ENCODE data around the gene MED13L. TPM values are rescaled to one million over a fixed set of nuclear protein-coding genes. Genes with fewer than 3 reads are reported as not detected.

MED13L gene
- polyA plus RNA-seq, 2 donors, result 15.0 to 16.8 TPM

GRCh38 chr12:116104167-116104767 is 173.2 kb downstream of the MED13L start:
- Histone ChIP-seq H3K27ac (ENCODE audit: low read depth in 2 of 2, low read length in 1 of 2) (no peak overlapping the region), H3K36me3 (ENCODE audit: control insufficient read depth in 2 of 2, insufficient read depth in 2 of 2, low read length in 1 of 2) (peaks cover 0 to 4% of the 10 kb centered on the region in 2 donors), H3K4me3 (ENCODE audit: low read depth in 1 of 2, low read length in 2 of 2) (no peak overlapping the region), H3K27me3 (ENCODE audit: control insufficient read depth in 1 of 2, insufficient read depth in 2 of 2, low read length in 2 of 2) (no peaks in the 10 kb centered on the region), H3K9me3 (ENCODE audit: control insufficient read depth in 2 of 2, insufficient read depth in 1 of 2, low read depth in 1 of 2, low read length in 1 of 2) (no peaks in the 10 kb centered on the region), H3K4me1 (ENCODE audit: control insufficient read depth in 2 of 2, insufficient read depth in 2 of 2, low read length in 1 of 2) (no peaks in the 10 kb centered on the region)
- 90 to 96% methylated on average over 2 of the region's 2 CpGs for WGBS, 2 donors

GRCh38 chr12:116101991-116102390 is 175.5 kb downstream of the MED13L start:
- 85 to 95% methylated on average over 2 of the region's 2 CpGs for WGBS, 2 donors
- Histone ChIP-seq H3K27ac (ENCODE audit: low read depth in 2 of 2, low read length in 1 of 2) (no peak overlapping the region), H3K4me1 (ENCODE audit: control insufficient read depth in 2 of 2, insufficient read depth in 2 of 2, low read length in 1 of 2) (no peaks in the 10 kb centered on the region), H3K9me3 (ENCODE audit: control insufficient read depth in 2 of 2, insufficient read depth in 1 of 2, low read depth in 1 of 2, low read length in 1 of 2) (no peaks in the 10 kb centered on the region), H3K36me3 (ENCODE audit: control insufficient read depth in 2 of 2, insufficient read depth in 2 of 2, low read length in 1 of 2) (peaks cover 0 to 4% of the 10 kb centered on the region in 2 donors), H3K4me3 (ENCODE audit: low read depth in 1 of 2, low read length in 2 of 2) (no peak overlapping the region), H3K27me3 (ENCODE audit: control insufficient read depth in 1 of 2, insufficient read depth in 2 of 2, low read length in 2 of 2) (no peaks in the 10 kb centered on the region)

- 67 to 73% methylated on average over 6 of the region's 6 CpGs for WGBS, 2 donors
- no peaks in the 10 kb centered on the region for H3K36me3 ChIP-seq (ENCODE audit: control insufficient read depth in 2 of 2, insufficient read depth in 2 of 2, low read length in 1 of 2)
- no peaks in the 10 kb centered on the region for H3K27me3 ChIP-seq (ENCODE audit: control insufficient read depth in 1 of 2, insufficient read depth in 2 of 2, low read length in 2 of 2)
- H3K9me3 ChIP-seq (ENCODE audit: control insufficient read depth in 2 of 2, insufficient read depth in 1 of 2, low read depth in 1 of 2, low read length in 1 of 2), result no peaks in the 10 kb centered on the region
- no peak overlapping the region for H3K4me3 ChIP-seq (ENCODE audit: low read depth in 1 of 2, low read length in 2 of 2)
- no peak overlapping the region for H3K27ac ChIP-seq (ENCODE audit: low read depth in 2 of 2, low read length in 1 of 2)
- H3K4me1 ChIP-seq (ENCODE audit: control insufficient read depth in 2 of 2, insufficient read depth in 2 of 2, low read length in 1 of 2), result no peaks in the 10 kb centered on the region
These were observed 177.7 kb downstream of the MED13L start for GRCh38 chr12:116099652-116100432.

- WGBS, 2 donors, result 96% methylated on average over 5 of the region's 5 CpGs
These were observed 180.6 kb downstream of the MED13L start for GRCh38 chr12:116096874-116097273.

GRCh38 chr12:116094475-116094874 is 183.0 kb downstream of the MED13L start:
- Histone ChIP-seq H3K36me3 (ENCODE audit: control insufficient read depth in 2 of 2, insufficient read depth in 2 of 2, low read length in 1 of 2) (no peaks in the 10 kb centered on the region), H3K9me3 (ENCODE audit: control insufficient read depth in 2 of 2, insufficient read depth in 1 of 2, low read depth in 1 of 2, low read length in 1 of 2) (no peaks in the 10 kb centered on the region), H3K27me3 (ENCODE audit: control insufficient read depth in 1 of 2, insufficient read depth in 2 of 2, low read length in 2 of 2) (no peaks in the 10 kb centered on the region), H3K27ac (ENCODE audit: low read depth in 2 of 2, low read length in 1 of 2) (no peak overlapping the region), H3K4me1 (ENCODE audit: control insufficient read depth in 2 of 2, insufficient read depth in 2 of 2, low read length in 1 of 2) (no peaks in the 10 kb centered on the region), H3K4me3 (ENCODE audit: low read depth in 1 of 2, low read length in 2 of 2) (no peak overlapping the region)

More at GRCh38 chr12:116096874-116097273, 180.6 kb downstream of the MED13L start:
- Histone ChIP-seq H3K27me3 (ENCODE audit: control insufficient read depth in 1 of 2, insufficient read depth in 2 of 2, low read length in 2 of 2) (no peaks in the 10 kb centered on the region), H3K27ac (ENCODE audit: low read depth in 2 of 2, low read length in 1 of 2) (no peak overlapping the region), H3K4me3 (ENCODE audit: low read depth in 1 of 2, low read length in 2 of 2) (no peak overlapping the region), H3K36me3 (ENCODE audit: control insufficient read depth in 2 of 2, insufficient read depth in 2 of 2, low read length in 1 of 2) (no peaks in the 10 kb centered on the region), H3K4me1 (ENCODE audit: control insufficient read depth in 2 of 2, insufficient read depth in 2 of 2, low read length in 1 of 2) (no peaks in the 10 kb centered on the region), H3K9me3 (ENCODE audit: control insufficient read depth in 2 of 2, insufficient read depth in 1 of 2, low read depth in 1 of 2, low read length in 1 of 2) (no peaks in the 10 kb centered on the region)

- H3K36me3 ChIP-seq (ENCODE audit: control insufficient read depth in 2 of 2, insufficient read depth in 2 of 2, low read length in 1 of 2), result no peaks in the 10 kb centered on the region
- 81 to 86% methylated on average over 1 of the region's 1 CpG for WGBS, 2 donors
- H3K9me3 ChIP-seq (ENCODE audit: control insufficient read depth in 2 of 2, insufficient read depth in 1 of 2, low read depth in 1 of 2, low read length in 1 of 2), result no peaks in the 10 kb centered on the region
- no peaks in the 10 kb centered on the region for H3K4me1 ChIP-seq (ENCODE audit: control insufficient read depth in 2 of 2, insufficient read depth in 2 of 2, low read length in 1 of 2)
- H3K4me3 ChIP-seq (ENCODE audit: low read depth in 1 of 2, low read length in 2 of 2), result no peak overlapping the region
- no peak overlapping the region for H3K27ac ChIP-seq (ENCODE audit: low read depth in 2 of 2, low read length in 1 of 2)
- no peaks in the 10 kb centered on the region for H3K27me3 ChIP-seq (ENCODE audit: control insufficient read depth in 1 of 2, insufficient read depth in 2 of 2, low read length in 2 of 2)
These were observed 183.6 kb downstream of the MED13L start for GRCh38 chr12:116093915-116094314.

- WGBS, 2 donors, result 78 to 90% methylated on average over 1 of the region's 1 CpG
- Histone ChIP-seq H3K27ac (ENCODE audit: low read depth in 2 of 2, low read length in 1 of 2) (no peak overlapping the region), H3K36me3 (ENCODE audit: control insufficient read depth in 2 of 2, insufficient read depth in 2 of 2, low read length in 1 of 2) (no peaks in the 10 kb centered on the region), H3K9me3 (ENCODE audit: control insufficient read depth in 2 of 2, insufficient read depth in 1 of 2, low read depth in 1 of 2, low read length in 1 of 2) (no peaks in the 10 kb centered on the region), H3K4me3 (ENCODE audit: low read depth in 1 of 2, low read length in 2 of 2) (no peak overlapping the region), H3K4me1 (ENCODE audit: control insufficient read depth in 2 of 2, insufficient read depth in 2 of 2, low read length in 1 of 2) (peaks cover 0 to 2% of the 10 kb centered on the region in 2 donors), H3K27me3 (ENCODE audit: control insufficient read depth in 1 of 2, insufficient read depth in 2 of 2, low read length in 2 of 2) (no peaks in the 10 kb centered on the region)
These were observed 184.7 kb downstream of the MED13L start for GRCh38 chr12:116092776-116093175.

- Histone ChIP-seq H3K36me3 (ENCODE audit: control insufficient read depth in 2 of 2, insufficient read depth in 2 of 2, low read length in 1 of 2) (no peaks in the 10 kb centered on the region), H3K27me3 (ENCODE audit: control insufficient read depth in 1 of 2, insufficient read depth in 2 of 2, low read length in 2 of 2) (no peaks in the 10 kb centered on the region), H3K4me1 (ENCODE audit: control insufficient read depth in 2 of 2, insufficient read depth in 2 of 2, low read length in 1 of 2) (peaks cover 0 to 2% of the 10 kb centered on the region in 2 donors), H3K27ac (ENCODE audit: low read depth in 2 of 2, low read length in 1 of 2) (no peak overlapping the region), H3K9me3 (ENCODE audit: control insufficient read depth in 2 of 2, insufficient read depth in 1 of 2, low read depth in 1 of 2, low read length in 1 of 2) (no peaks in the 10 kb centered on the region), H3K4me3 (ENCODE audit: low read depth in 1 of 2, low read length in 2 of 2) (no peak overlapping the region)
- 94 to 95% methylated on average over 3 of the region's 3 CpGs for WGBS, 2 donors
These were observed 185.3 kb downstream of the MED13L start for GRCh38 chr12:116092162-116092561.

GRCh38 chr12:116091579-116091978 is 185.9 kb downstream of the MED13L start:
- Histone ChIP-seq H3K27me3 (ENCODE audit: control insufficient read depth in 1 of 2, insufficient read depth in 2 of 2, low read length in 2 of 2) (no peaks in the 10 kb centered on the region), H3K9me3 (ENCODE audit: control insufficient read depth in 2 of 2, insufficient read depth in 1 of 2, low read depth in 1 of 2, low read length in 1 of 2) (no peaks in the 10 kb centered on the region), H3K27ac (ENCODE audit: low read depth in 2 of 2, low read length in 1 of 2) (no peak overlapping the region), H3K4me3 (ENCODE audit: low read depth in 1 of 2, low read length in 2 of 2) (no peak overlapping the region), H3K4me1 (ENCODE audit: control insufficient read depth in 2 of 2, insufficient read depth in 2 of 2, low read length in 1 of 2) (peaks cover 0 to 2% of the 10 kb centered on the region in 2 donors), H3K36me3 (ENCODE audit: control insufficient read depth in 2 of 2, insufficient read depth in 2 of 2, low read length in 1 of 2) (no peaks in the 10 kb centered on the region)

- WGBS, 2 donors, result 89 to 91% methylated on average over 4 of the region's 4 CpGs
- H3K27me3 ChIP-seq (ENCODE audit: control insufficient read depth in 1 of 2, insufficient read depth in 2 of 2, low read length in 2 of 2), result no peaks in the 10 kb centered on the region
- peaks cover 0 to 2% of the 10 kb centered on the region in 2 donors for H3K4me1 ChIP-seq (ENCODE audit: control insufficient read depth in 2 of 2, insufficient read depth in 2 of 2, low read length in 1 of 2)
- H3K27ac ChIP-seq (ENCODE audit: low read depth in 2 of 2, low read length in 1 of 2), result no peak overlapping the region
- no peak overlapping the region for H3K4me3 ChIP-seq (ENCODE audit: low read depth in 1 of 2, low read length in 2 of 2)
- H3K9me3 ChIP-seq (ENCODE audit: control insufficient read depth in 2 of 2, insufficient read depth in 1 of 2, low read depth in 1 of 2, low read length in 1 of 2), result no peaks in the 10 kb centered on the region
- no peaks in the 10 kb centered on the region for H3K36me3 ChIP-seq (ENCODE audit: control insufficient read depth in 2 of 2, insufficient read depth in 2 of 2, low read length in 1 of 2)
These were observed 187.0 kb downstream of the MED13L start for GRCh38 chr12:116090516-116090915.
